HG02642 (cell line): ENCODE measurements around the gene ZNF254.

Source experiments
- ATAC-seq: cut with Tn5 transposase; IDR thresholded peaks from one replicate; pipeline ENCODE4 v1.9.1; 2021; ENCODE audit warnings: mild to moderate bottlenecking; ENCODE audit not compliant: unreplicated experiment, poor library complexity

The ZNF254 gene

GRCh38 chr19:24178207-24178606 lies 91.2 kb downstream of the ZNF254 start:
- no peak for ATAC-seq
